ENCODE data around the gene DGCR8.

- TF ChIP-seq EZH2 (IDR thresholded peaks at IDR 0.05), result no peak
- TF ChIP-seq FOXP2 (optimal IDR thresholded peaks at IDR 0.05; ENCODE audit: control extremely low read depth, extremely low read length, insufficient read depth), result no peak
- TF ChIP-seq POLR2AphosphoS5 (IDR thresholded peaks at IDR 0.05; ENCODE audit: borderline replicate concordance, low read depth, low read length), result no peak; the same call in 1 of the 2 replicates
Measured at GRCh38 chr22:20128619-20128901, 48.5 kb downstream of the DGCR8 start.
